SK-N-MC (cell line): ENCODE measurements around the gene FSD1.

Source experiments
- EZH2 ChIP-seq: fragments of 200-600 bp; sonication (generic); IDR thresholded peaks from one replicate; pipeline ENCODE4 v1.6.1; 2017; ENCODE audit warnings: antibody characterized with exemption
- POLR2AphosphoS5 ChIP-seq: IDR thresholded peaks from 2 replicates; pipeline ENCODE4 v1.6.1; 2012; ENCODE audit warnings: mild to moderate bottlenecking, low read depth, low read length, borderline replicate concordance

DNA sequence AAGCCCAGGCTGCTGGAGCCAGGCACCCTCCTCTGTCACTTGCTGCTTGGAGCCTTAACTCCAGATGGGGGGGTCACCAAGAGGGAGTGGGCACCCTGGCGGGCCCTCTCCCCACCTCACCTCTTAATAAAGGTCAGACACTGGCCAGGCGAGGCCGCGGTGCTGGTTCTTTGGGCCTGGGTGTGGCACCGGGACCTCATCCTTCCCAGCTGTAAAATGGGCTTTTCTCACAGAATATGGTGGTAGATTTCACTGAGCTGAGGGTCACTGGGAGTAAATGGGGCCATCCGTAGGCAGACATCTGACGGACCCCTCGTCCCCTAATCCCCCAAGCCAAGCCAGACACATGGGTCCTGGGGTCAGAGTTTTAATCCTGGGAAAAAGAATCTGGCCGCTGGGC is 19.3 kb downstream of the FSD1 start:
- TF ChIP-seq EZH2: no peak
- no peak for TF ChIP-seq POLR2AphosphoS5
